ENCODE measurements around the gene ESRRA. TPM values are rescaled to one million over a fixed set of nuclear protein-coding genes. Genes with fewer than 3 reads are reported as not detected.
A peak's percentile ranks its signal among the peaks of the same experiment; 100 is the strongest.
"Not testable (repeated sequence)": the region's sequence is repeated elsewhere in the genome, so short reads cannot be mapped to it uniquely, and the experiment has no call there.

Gene ESRRA
- polyA plus RNA-seq, 2 of the 4 experiments (the other 2 are of a cell fraction) = 15.2 to 35.5 TPM

DNA sequence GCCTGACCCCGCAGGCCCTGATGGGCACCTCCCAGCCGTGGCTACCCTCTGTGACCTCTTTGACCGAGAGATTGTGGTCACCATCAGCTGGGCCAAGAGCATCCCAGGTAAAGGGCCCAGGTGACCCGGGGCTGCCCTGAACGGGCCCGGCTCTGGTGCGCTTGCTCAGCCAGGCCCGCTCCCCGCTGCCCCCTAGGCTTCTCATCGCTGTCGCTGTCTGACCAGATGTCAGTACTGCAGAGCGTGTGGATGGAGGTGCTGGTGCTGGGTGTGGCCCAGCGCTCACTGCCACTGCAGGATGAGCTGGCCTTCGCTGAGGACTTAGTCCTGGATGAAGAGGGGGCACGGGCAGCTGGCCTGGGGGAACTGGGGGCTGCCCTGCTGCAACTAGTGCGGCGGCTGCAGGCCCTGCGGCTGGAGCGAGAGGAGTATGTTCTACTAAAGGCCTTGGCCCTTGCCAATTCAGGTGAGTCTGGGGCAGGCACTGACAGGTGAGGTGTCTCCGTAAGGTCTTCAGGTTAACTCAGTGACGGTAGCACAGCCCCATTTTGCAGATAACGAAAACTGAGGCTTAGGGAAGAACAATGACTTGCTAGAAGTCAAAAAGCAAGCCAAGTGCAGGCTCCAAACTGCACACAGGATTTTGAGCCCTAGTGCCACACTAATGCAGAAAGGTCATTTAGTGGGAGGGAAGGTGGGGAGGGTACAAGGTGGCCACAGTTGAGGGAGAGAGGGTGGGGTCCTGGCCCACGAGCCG lies 9.7 kb downstream of the ESRRA start:
- H3K9me3 ChIP-seq = no peaks in the 10 kb centered on the region
- DNase-seq (ENCODE audit: low read depth in 1 of 2, low spot score in 1 of 2) = no peak
- peak; percentile 73; the same call in 1 of the 2 replicates for TF ChIP-seq KDM1A (IDR thresholded peaks at IDR 0.05; ENCODE audit: low read depth)
- TF ChIP-seq CBX2 (IDR thresholded peaks at IDR 0.05; ENCODE audit: borderline replicate concordance, low read depth) = no peak

DNA sequence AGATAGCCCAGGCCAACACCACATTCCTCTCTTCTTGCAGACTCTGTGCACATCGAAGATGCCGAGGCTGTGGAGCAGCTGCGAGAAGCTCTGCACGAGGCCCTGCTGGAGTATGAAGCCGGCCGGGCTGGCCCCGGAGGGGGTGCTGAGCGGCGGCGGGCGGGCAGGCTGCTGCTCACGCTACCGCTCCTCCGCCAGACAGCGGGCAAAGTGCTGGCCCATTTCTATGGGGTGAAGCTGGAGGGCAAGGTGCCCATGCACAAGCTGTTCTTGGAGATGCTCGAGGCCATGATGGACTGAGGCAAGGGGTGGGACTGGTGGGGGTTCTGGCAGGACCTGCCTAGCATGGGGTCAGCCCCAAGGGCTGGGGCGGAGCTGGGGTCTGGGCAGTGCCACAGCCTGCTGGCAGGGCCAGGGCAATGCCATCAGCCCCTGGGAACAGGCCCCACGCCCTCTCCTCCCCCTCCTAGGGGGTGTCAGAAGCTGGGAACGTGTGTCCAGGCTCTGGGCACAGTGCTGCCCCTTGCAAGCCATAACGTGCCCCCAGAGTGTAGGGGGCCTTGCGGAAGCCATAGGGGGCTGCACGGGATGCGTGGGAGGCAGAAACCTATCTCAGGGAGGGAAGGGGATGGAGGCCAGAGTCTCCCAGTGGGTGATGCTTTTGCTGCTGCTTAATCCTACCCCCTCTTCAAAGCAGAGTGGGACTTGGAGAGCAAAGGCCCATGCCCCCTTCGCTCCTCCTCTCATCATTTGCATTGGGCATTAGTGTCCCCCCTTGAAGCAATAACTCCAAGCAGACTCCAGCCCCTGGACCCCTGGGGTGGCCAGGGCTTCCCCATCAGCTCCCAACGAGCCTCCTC lies 10.6 kb downstream of the ESRRA start:
- H3K9me3 ChIP-seq; ATAC-seq; FAIRE-seq; DNase-seq (ENCODE audit: low read depth in 1 of 2, low spot score in 1 of 2): not testable (repeated sequence)
- CTCF ChIA-PET = interaction anchor here (1.2 to 20.7 kb wide), 4 partner anchors 11 to 40 kb away, joined by 3 to 996 read pairs (median 40); partner anchors contain the start of genes CATSPERZ, CCDC88B, ESRRA and RPS6KA4
- POLR2A ChIA-PET = interaction anchor here (0.8 to 2.9 kb wide), 4 partner anchors 8 to 130 kb away, joined by 4 to 50 read pairs (median 24); partner anchors contain the start of gene STIP1
- peak overlapping the region; percentile 97 to 98; a peak in 5 of 6 replicates for H3K27ac ChIP-seq
- peaks cover 14% of the 10 kb centered on the region for H3K4me1 ChIP-seq
- peak overlapping the region; percentile 80; the same call in 2 of the 3 replicates for H3K4me3 ChIP-seq
- WGBS (ENCODE audit: missing lambda C conversion rate) = 74% methylated on average over 11 of the region's 25 CpGs
- H3K4me2 ChIP-seq = peak overlapping the region; percentile 87

More for the DNA sequence above, 9.7 kb downstream of the ESRRA start:
- no peak overlapping the region for H3K4me2 ChIP-seq
- ChIA-PET CTCF (interaction anchor here (1.2 to 20.7 kb wide), 5 partner anchors 10 to 103 kb away, joined by 3 to 996 read pairs (median 6); partner anchors contain the start of genes CCDC88B, ESRRA and RPS6KA4), POLR2A (no interaction called here)
- H3K4me3 ChIP-seq = no peak overlapping the region
- H3K27ac ChIP-seq = no peak overlapping the region
- WGBS (ENCODE audit: missing lambda C conversion rate) = 92% methylated on average over 24 of the region's 24 CpGs
- no peak for FAIRE-seq
- peaks cover 14% of the 10 kb centered on the region for H3K4me1 ChIP-seq
- ATAC-seq = no peak

DNA sequence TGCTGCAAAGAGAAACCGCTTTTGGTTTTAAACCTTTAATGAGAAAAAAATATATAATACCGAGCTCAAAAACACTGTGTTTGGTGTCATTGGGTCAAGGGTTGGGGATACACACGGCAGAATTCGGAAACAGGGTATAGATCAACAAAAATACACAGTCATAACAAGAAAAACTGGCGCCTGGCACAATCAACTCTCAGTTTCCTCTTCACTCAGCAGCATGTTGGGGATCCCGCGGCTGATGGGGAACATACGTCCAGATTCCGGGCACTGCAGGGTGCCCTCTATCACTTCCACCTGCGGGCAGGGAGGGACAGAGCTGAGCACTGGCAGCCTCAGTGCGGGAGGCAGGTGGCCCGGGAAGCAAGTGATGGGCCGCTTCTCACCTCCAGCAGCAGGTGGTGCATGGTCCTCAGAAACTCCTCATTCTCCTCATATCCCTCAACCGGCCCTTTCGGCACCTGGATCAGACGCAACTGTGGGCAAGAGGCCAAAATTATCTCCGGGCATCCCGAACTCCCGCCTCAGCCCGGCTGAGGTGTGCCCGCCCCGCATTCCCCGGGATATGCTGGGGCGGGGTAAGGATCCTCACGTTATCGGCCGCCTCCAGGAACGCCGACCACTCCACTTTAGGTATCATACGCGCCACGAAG lies 11.5 kb downstream of the ESRRA start:
- Histone ChIP-seq H3K27ac (peak overlapping the region; percentile 97 to 98), H3K4me1 (peaks cover 14% of the 10 kb centered on the region), H3K9me3 (no peaks in the 10 kb centered on the region), H3K4me2 (peak overlapping the region; percentile 87), H3K4me3 (peak overlapping the region; percentile 80)
- TF ChIP-seq FOSL2 (IDR thresholded peaks at IDR 0.05) (no peak), FOSL2 (CRISPR knock-in tag; IDR thresholded peaks at IDR 0.05) (no peak), EP300 (IDR thresholded peaks at IDR 0.05) (no peak), TP53 (CRISPR knock-in tag; IDR thresholded peaks at IDR 0.05) (peak; percentile 32; the same call in 1 of the 2 replicates), RAD21 (conservative IDR thresholded peaks at IDR 0.05 in 1 of 2, IDR thresholded peaks at IDR 0.05 in 1 of 2) (peak in 1 of 2 experiments; percentile 21; a peak in 1 of 5 replicates), KDM5A (IDR thresholded peaks at IDR 0.05) (peak; percentile 49; the same call in 1 of the 2 replicates), PHF8 (IDR thresholded peaks at IDR 0.05; ENCODE audit: borderline replicate concordance, low read depth) (peak; percentile 65; the same call in 1 of the 2 replicates)
- TF ChIP-seq, protein P1, sequence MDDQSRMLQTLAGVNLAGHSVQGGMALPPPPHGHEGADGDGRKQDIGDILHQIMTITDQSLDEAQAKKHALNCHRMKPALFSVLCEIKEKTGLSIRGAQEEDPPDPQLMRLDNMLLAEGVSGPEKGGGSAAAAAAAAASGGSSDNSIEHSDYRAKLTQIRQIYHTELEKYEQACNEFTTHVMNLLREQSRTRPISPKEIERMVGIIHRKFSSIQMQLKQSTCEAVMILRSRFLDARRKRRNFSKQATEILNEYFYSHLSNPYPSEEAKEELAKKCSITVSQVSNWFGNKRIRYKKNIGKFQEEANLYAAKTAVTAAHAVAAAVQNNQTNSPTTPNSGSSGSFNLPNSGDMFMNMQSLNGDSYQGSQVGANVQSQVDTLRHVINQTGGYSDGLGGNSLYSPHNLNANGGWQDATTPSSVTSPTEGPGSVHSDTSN (IDR thresholded peaks at IDR 0.05) = 0 out of 2 replicates have a peak, but pooled peaks have one; percentile 76
- POLR2A ChIA-PET = interaction anchor here (0.6 to 2.9 kb wide), 19 partner anchors 8 to 496 kb away, joined by 3 to 50 read pairs (median 7); partner anchors contain the start of genes BAD, CCDC88B, ESRRA and FKBP2
- DNase-seq (ENCODE audit: low read depth in 1 of 2, low spot score in 1 of 2) (peak; percentile 22 to 71), ATAC-seq (peak; percentile 15 to 28), FAIRE-seq (no peak)
- CTCF ChIA-PET = interaction anchor here (1.0 to 20.7 kb wide), 8 partner anchors 7 to 372 kb away, joined by 3 to 996 read pairs (median 4); partner anchors contain the start of genes CATSPERZ, CCDC88B, ESRRA and PLCB3
- 4% methylated on average over 18 of the region's 32 CpGs for WGBS (ENCODE audit: missing lambda C conversion rate)

DNA sequence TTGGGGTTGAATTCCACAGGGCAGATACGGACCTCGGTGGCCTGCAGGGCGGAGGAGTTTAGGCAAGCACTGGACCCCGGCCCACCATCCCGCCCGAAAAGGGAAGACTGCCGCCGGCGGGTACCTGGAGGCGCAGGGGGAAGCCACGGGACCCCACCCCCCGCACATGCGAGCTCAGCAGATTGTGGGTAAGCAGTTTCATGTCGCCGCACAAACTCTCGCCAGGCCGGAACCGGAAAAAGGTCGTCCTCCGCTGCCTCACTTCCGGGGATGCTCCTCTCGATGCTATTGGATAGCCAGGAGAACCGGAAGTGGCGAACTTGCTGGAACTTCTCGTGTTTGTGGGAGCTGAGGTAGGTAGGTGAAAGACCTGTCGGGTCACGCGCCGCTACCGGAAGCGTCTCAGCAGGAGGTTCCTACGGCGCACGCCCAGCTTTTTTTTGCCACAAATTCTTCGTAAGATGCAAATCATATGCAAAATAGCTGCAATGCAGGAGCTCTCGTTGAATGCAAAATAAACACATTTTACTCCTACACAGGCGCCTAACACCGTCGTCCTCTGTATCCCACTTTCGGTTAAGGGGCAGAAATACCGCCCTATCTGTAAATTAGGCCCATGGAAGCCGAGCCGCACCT lies 12.1 kb downstream of the ESRRA start, which contains the start of gene TRMT112:
Gene TRMT112, minus strand, starts transcription at position 235 of the 636 bp plus-strand sequence. Its CDS starts 33 bp downstream, at position 202.
- peak; percentile 83 to 90 for ATAC-seq
- H3K27ac ChIP-seq = peak within 1 kb of the TSS; percentile 97 to 98
- peak; percentile 95 to 99 for DNase-seq (ENCODE audit: low read depth in 1 of 2, low spot score in 1 of 2)
- WGBS (ENCODE audit: missing lambda C conversion rate) = 2% methylated on average over 40 of the region's 43 CpGs
- POLR2A ChIA-PET = interaction anchor here (0.6 to 2.9 kb wide), 27 partner anchors 9 to 497 kb away, joined by 3 to 50 read pairs (median 7); partner anchors contain the start of genes BAD, CCDC88B, ESRRA and FKBP2
- peak within 1 kb of the TSS; percentile 87 for H3K4me2 ChIP-seq
- no peaks in the 10 kb centered on the region for H3K9me3 ChIP-seq
- CTCF ChIA-PET = interaction anchor here (0.6 to 20.7 kb wide), 20 partner anchors 8 to 1530 kb away, joined by 3 to 996 read pairs (median 3); partner anchors contain the start of genes CATSPERZ, CCDC88B, ESRRA and FERMT3
- H3K4me1 ChIP-seq = peaks cover 14% of the 10 kb centered on the region
- peak within 1 kb of the TSS; percentile 80 for H3K4me3 ChIP-seq
- peak; percentile 99 for FAIRE-seq
- no peak for TF ChIP-seq RNF2 (IDR thresholded peaks at IDR 0.05; ENCODE audit: borderline replicate concordance, low read depth)
- TF ChIP-seq CHD4 (IDR thresholded peaks at IDR 0.05; ENCODE audit: borderline replicate concordance) = no peak
- TF ChIP-seq, protein P2, sequence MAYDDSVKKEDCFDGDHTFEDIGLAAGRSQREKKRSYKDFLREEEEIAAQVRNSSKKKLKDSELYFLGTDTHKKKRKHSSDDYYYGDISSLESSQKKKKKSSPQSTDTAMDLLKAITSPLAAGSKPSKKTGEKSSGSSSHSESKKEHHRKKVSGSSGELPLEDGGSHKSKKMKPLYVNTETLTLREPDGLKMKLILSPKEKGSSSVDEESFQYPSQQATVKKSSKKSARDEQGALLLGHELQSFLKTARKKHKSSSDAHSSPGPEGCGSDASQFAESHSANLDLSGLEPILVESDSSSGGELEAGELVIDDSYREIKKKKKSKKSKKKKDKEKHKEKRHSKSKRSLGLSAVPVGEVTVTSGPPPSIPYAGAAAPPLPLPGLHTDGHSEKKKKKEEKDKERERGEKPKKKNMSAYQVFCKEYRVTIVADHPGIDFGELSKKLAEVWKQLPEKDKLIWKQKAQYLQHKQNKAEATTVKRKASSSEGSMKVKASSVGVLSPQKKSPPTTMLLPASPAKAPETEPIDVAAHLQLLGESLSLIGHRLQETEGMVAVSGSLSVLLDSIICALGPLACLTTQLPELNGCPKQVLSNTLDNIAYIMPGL (CRISPR knock-in tag; IDR thresholded peaks at IDR 0.05; ENCODE audit: borderline replicate concordance) = no peak
- peak; percentile 46; the same call in 1 of the 2 replicates for TF ChIP-seq RFX5 (IDR thresholded peaks at IDR 0.05)
- TF ChIP-seq, protein P3, sequence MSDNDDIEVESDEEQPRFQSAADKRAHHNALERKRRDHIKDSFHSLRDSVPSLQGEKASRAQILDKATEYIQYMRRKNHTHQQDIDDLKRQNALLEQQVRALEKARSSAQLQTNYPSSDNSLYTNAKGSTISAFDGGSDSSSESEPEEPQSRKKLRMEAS (IDR thresholded peaks at IDR 0.05) = peak; percentile 89
- TF ChIP-seq POLR2A (IDR thresholded peaks at IDR 0.05; ENCODE audit: low read length) = peak; percentile 76
- TF ChIP-seq BHLHE40 (IDR thresholded peaks at IDR 0.05; ENCODE audit: low read depth, low read length) = peak; percentile 69; the same call in 1 of the 2 replicates
- no peak for TF ChIP-seq EHF (CRISPR knock-in tag; IDR thresholded peaks at IDR 0.05)
- no peak for TF ChIP-seq RAD21 (conservative IDR thresholded peaks at IDR 0.05 in 1 of 2, IDR thresholded peaks at IDR 0.05 in 1 of 2)
- TF ChIP-seq CHD2 (IDR thresholded peaks at IDR 0.05; ENCODE audit: low read length, partially characterized antibody) = no peak
- TF ChIP-seq KDM5A (IDR thresholded peaks at IDR 0.05) = peak; percentile 1; the same call in 1 of the 2 replicates
- no peak for TF ChIP-seq HEYL (CRISPR knock-in tag; IDR thresholded peaks at IDR 0.05)

Measured in A549 (cell line).